Psoas muscle (tissue), 8 donors: ENCODE data around the gene SLC5A10. TPM values are rescaled to one million over a fixed set of nuclear protein-coding genes. Genes with fewer than 3 reads are reported as not detected.

Source experiments
- ATAC-seq, 4 donors: fragments of 200-7000 bp; cut with Tn5 transposase; one replicate each; pipeline ENCODE4 v1.9.1; 2020; ENCODE audit warnings: moderate library complexity in 3 of 4, mild to moderate bottlenecking in 2 of 4
- DNase-seq, 2 donors: peaks; one replicate each; pipeline ENCODE4 v3.0.0-alpha.2; 2020
- H3K27ac ChIP-seq: fragments of 200-600 bp; one replicate; pipeline ENCODE4 v1.8.0; 2022
- H3K27me3 ChIP-seq, 3 donors: fragments of 200-600 bp in 1 of 3; one replicate each; pipeline versions ENCODE4 v1.6.1 to v1.8.0; 2013 to 2022; ENCODE audit warnings: low read length in 2 of 3, mild to moderate bottlenecking in 2 of 3, moderate library complexity in 1 of 3; ENCODE audit not compliant: insufficient read depth in 3 of 3
- H3K36me3 ChIP-seq, 2 donors: fragments of 200-600 bp in 1 of 2; one replicate each; pipeline versions ENCODE4 v1.6.1 to v1.8.0; 2013 to 2022; ENCODE audit warnings: low read depth in 1 of 2, mild to moderate bottlenecking in 1 of 2, moderate library complexity in 1 of 2; ENCODE audit not compliant: insufficient read depth in 1 of 2
- H3K4me1 ChIP-seq: fragments of 200-600 bp; one replicate; pipeline ENCODE4 v1.8.0; 2022
- H3K4me3 ChIP-seq: fragments of 200-600 bp; one replicate; pipeline ENCODE4 v1.8.0; 2022; ENCODE audit warnings: mild to moderate bottlenecking
- H3K9me3 ChIP-seq: fragments of 200-600 bp; one replicate; pipeline ENCODE4 v1.8.0; 2022
- CTCF ChIP-seq: fragments of 200-600 bp; IDR thresholded peaks from one replicate; pipeline ENCODE4 v1.8.0; 2022; ENCODE audit warnings: antibody characterized with exemption
- WGBS, 3 donors: extraction: QIAGEN DNeasy Blood & Tissue Kit; methylation state at CpG; one replicate each; pipeline versions ENCODE4 v1.1.6 to v1.1.7; 2013; 5-methylcytosine and 5-hydroxymethylcytosine counted together
- intact Hi-C, 2 donors: fragments of 100-400 bp; cut with DNase I; formaldehyde crosslinking; loops; one replicate each; pipeline versions ENCODE4 v1.11.0 to v1.14.2; 2022
- polyA plus RNA-seq, 3 donors: library from polyadenylated mRNA; stranded (reverse); fragments of 200-250 nt; gene quantifications; one replicate each; pipeline ENCODE4 v1.2.3, GENCODE V29; 2013
- total RNA-seq, 4 donors: library from RNA; stranded (reverse); fragmentation: NEBNext Ultra II Directional in 2 of 4; extraction: Animal tissue kit (Norgen Biotek cat#: 25700) in 2 of 4; gene quantifications; one replicate each; pipeline versions ENCODE4 v1.2.1 to v1.2.4, GENCODE V29; 2021 to 2023
- donor health status: healthy with polysubstance abuse.
- donor health status: DM: no; HTN: no; CAD: no; lungs with moderate emphysema.
- donor health status: Bipolar disorder and iron deficiency.
- donor health status: healthy.
- donor health status: DM: yes; HTN: yes; CAD: no.
- donor health status: DM: no; HTN: no; CAD: no.
- donor health status: DM: no; HTN: no; CAD: no.
- donor health status: DM: yes; HTN: yes; CAD: no.

Gene SLC5A10
- total and polyA plus RNA-seq, 7 donors, result 0.03 TPM; not detected in 6

DNA sequence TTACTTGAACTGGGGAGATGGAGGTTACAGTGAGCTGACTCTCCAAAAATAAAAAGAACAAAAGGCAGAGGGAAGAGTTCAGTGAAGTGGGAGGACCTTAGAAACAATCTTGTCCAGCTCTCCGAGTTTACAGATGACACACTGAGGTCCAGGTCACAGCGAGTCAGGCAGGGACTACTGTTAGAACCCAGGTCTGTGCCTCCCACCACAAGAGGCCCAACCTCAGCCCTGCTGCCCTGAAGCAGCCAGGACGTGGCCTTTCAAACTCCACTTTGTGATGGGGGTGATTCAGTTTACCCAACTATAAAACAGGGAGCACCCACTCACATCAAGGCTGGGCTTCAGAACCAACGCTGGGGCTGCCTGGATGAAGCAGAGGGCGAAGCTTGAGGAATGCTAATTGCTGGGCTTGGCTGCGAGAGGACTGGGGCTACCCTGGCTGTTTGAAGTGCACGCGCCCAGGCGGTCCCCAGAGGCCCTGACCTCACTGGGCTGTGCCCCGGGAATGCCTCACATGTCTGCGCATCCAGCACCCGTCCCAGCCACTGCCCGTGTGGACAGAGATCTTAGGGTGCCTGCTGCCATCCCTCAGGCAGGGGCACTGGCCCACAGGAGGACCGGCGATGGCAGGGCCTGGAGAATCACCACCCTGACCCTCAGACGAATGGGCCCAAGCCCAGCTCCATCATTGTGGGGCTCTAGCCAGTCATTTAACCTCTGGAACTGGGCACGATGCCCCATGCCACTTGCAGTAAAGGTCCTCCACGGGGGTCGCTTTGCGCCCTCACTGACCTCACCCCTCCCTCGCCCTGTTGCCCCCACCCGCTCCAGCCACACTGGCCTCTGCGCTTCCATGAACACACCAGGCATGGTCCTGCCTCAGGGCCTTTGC, 11.4 kb downstream of the SLC5A10 start:
- Histone ChIP-seq H3K27me3 (no peaks in the 10 kb centered on the region), H3K27ac (no peak overlapping the region), H3K36me3 (no peaks in the 10 kb centered on the region), H3K9me3 (no peaks in the 10 kb centered on the region), H3K4me1 (peaks cover 7% of the 10 kb centered on the region), H3K4me3 (no peak overlapping the region)
- DNase-seq (peak in 1 of 2 donors; percentile 35), ATAC-seq (no peak)
- TF ChIP-seq CTCF, result no peak
- intact Hi-C loops, result loop anchor here in 1 of 2 donors (10.0 kb wide), 1 partner anchor 61 kb away; no protein-coding TSS in a partner anchor
- WGBS, 3 donors, result 85 to 88% (median 86%) methylated on average over 21 to 23 of the region's 23 CpGs

DNA sequence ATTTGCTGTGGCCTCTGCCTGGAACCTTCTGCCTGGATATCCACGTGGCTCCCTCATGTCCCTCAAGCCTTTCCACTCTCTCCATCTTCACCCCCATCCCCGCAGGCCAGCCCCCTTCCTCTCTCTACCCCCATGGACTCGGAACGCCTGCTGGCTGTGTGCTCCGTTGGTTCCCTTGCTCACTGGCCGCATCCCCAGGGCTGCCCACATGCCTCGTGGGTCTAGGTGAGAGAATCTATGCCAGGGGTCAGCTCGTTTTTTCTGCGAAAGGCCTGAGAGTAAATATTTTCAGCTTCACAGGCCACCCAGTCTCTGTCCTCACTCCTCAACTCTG, 12.0 kb downstream of the SLC5A10 start:
- Histone ChIP-seq H3K36me3 (no peaks in the 10 kb centered on the region), H3K4me1 (peaks cover 7% of the 10 kb centered on the region), H3K27ac (no peak overlapping the region), H3K9me3 (no peaks in the 10 kb centered on the region), H3K27me3 (no peaks in the 10 kb centered on the region), H3K4me3 (no peak overlapping the region)
- intact Hi-C loops, result loop anchor here in 1 of 2 donors (10.0 kb wide), 1 partner anchor 61 kb away; no protein-coding TSS in a partner anchor
- TF ChIP-seq CTCF, result no peak
- WGBS, 3 donors, result 89 to 95% (median 91%) methylated on average over 9 of the region's 9 CpGs
- ATAC-seq (no peak), DNase-seq (no peak)

DNA sequence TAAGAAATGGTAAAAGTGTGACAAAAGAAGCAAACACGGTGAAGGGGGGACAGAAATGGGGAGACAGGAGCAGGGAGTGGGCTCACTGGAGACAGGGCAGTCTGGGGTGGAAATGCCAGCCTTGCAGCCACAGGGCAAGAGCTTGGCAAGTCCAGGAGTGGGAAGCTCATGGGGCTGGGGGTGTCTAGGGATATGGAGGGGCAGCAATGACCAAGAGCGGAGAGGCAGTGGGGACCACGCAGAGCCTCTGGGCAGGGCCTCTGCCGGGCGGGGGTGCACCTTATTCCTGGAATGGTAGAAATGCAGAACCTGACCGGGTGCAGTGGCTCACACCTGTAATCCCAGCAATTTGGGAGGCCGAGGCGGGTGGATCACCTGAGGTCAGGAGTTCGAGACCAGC, 12.6 kb downstream of the SLC5A10 start:
- no peaks in the 10 kb centered on the region for H3K27me3 ChIP-seq
- ATAC-seq (no peak), DNase-seq (no peak)
- H3K9me3 ChIP-seq, result no peaks in the 10 kb centered on the region
- 94 to 97% (median 95%) methylated on average over 9 of the region's 9 CpGs for WGBS, 3 donors
- H3K4me1 ChIP-seq, result peaks cover 7% of the 10 kb centered on the region
- H3K36me3 ChIP-seq, result no peaks in the 10 kb centered on the region
- no peak overlapping the region for H3K4me3 ChIP-seq
- intact Hi-C loops, result loop anchor here in 1 of 2 donors (10.0 kb wide), 1 partner anchor 60 kb away; no protein-coding TSS in a partner anchor
- TF ChIP-seq CTCF, result no peak
- no peak overlapping the region for H3K27ac ChIP-seq

- H3K27ac ChIP-seq, result no peak overlapping the region
- DNase-seq, result no peak
- H3K9me3 ChIP-seq, result no peaks in the 10 kb centered on the region
- H3K4me3 ChIP-seq, result no peak overlapping the region
- WGBS, 3 donors, result 82 to 90% (median 83%) methylated on average over 14 of the region's 14 CpGs
- no peaks in the 10 kb centered on the region for H3K27me3 ChIP-seq
- TF ChIP-seq CTCF, result no peak
- intact Hi-C loops, result loop anchor here in 1 of 2 donors (10.0 kb wide), 1 partner anchor 59 kb away; no protein-coding TSS in a partner anchor
- no peaks in the 10 kb centered on the region for H3K36me3 ChIP-seq
- peaks cover 7% of the 10 kb centered on the region for H3K4me1 ChIP-seq
- no peak for ATAC-seq
These were observed 13.7 kb downstream of the SLC5A10 start for GRCh38 chr17:18965530-18966236.
